Measurements from ENCODE around the gene BOC.
"Not testable (repeated sequence)": the region's sequence is repeated elsewhere in the genome, so short reads cannot be mapped to it uniquely, and the experiment has no call there.

The BOC gene, protein sequence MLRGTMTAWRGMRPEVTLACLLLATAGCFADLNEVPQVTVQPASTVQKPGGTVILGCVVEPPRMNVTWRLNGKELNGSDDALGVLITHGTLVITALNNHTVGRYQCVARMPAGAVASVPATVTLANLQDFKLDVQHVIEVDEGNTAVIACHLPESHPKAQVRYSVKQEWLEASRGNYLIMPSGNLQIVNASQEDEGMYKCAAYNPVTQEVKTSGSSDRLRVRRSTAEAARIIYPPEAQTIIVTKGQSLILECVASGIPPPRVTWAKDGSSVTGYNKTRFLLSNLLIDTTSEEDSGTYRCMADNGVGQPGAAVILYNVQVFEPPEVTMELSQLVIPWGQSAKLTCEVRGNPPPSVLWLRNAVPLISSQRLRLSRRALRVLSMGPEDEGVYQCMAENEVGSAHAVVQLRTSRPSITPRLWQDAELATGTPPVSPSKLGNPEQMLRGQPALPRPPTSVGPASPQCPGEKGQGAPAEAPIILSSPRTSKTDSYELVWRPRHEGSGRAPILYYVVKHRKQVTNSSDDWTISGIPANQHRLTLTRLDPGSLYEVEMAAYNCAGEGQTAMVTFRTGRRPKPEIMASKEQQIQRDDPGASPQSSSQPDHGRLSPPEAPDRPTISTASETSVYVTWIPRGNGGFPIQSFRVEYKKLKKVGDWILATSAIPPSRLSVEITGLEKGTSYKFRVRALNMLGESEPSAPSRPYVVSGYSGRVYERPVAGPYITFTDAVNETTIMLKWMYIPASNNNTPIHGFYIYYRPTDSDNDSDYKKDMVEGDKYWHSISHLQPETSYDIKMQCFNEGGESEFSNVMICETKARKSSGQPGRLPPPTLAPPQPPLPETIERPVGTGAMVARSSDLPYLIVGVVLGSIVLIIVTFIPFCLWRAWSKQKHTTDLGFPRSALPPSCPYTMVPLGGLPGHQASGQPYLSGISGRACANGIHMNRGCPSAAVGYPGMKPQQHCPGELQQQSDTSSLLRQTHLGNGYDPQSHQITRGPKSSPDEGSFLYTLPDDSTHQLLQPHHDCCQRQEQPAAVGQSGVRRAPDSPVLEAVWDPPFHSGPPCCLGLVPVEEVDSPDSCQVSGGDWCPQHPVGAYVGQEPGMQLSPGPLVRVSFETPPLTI

GRCh38 chr3:113211330-113212149 is at the start of gene BOC:
Gene BOC (plus strand): TSS chr3:113211557. CDS start chr3:113249803, 38,246 bp downstream.
- DNase-seq (ENCODE audit: low read depth), result no peak

- no peak for DNase-seq (ENCODE audit: low read depth)
Measured at GRCh38 chr3:113161661-113162060, 49.7 kb upstream of the BOC start.

DNA sequence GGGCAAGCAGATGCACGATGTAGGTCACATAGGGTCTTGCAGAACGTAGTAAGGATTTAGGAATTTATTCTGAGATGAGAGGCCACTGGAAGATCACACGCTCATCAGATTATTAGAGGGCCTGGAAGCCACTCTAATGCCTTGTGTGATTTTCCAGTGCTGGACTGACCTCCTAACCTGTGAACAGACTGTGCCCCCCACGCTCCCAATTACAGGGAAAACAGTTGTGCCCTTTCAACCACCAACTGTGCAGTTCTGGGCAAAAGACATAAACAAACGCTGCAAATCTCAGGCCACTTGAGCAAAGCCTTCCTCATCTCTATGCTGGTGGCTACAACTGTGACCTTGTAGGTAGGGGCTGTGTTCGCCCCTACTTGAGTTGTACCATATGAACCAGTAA is 48.2 kb upstream of the BOC start:
- DNase-seq (ENCODE audit: low read depth), result no peak

DNA sequence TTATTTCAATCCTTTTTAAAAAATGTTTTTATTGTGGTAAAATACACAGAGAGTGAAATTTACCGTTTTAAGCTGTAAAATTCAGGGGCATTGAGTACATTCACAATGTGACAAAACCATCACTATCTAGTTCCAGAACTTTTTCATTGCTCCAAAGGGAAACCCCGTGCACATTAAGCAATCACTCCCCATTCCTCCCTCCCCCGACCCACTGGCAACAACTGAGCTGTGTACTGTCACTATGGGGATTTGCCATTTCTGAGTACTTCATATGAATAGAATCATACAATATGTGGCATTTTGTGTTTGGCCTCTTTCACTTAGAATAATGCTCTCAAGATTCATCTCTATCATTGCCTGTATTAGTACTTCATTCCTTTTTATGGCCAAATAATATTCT is 45.5 kb upstream of the BOC start:
- no peak for DNase-seq (ENCODE audit: low read depth)

- no peak for DNase-seq (ENCODE audit: low read depth)
Measured at GRCh38 chr3:113166357-113166718, 45.0 kb upstream of the BOC start.

DNA sequence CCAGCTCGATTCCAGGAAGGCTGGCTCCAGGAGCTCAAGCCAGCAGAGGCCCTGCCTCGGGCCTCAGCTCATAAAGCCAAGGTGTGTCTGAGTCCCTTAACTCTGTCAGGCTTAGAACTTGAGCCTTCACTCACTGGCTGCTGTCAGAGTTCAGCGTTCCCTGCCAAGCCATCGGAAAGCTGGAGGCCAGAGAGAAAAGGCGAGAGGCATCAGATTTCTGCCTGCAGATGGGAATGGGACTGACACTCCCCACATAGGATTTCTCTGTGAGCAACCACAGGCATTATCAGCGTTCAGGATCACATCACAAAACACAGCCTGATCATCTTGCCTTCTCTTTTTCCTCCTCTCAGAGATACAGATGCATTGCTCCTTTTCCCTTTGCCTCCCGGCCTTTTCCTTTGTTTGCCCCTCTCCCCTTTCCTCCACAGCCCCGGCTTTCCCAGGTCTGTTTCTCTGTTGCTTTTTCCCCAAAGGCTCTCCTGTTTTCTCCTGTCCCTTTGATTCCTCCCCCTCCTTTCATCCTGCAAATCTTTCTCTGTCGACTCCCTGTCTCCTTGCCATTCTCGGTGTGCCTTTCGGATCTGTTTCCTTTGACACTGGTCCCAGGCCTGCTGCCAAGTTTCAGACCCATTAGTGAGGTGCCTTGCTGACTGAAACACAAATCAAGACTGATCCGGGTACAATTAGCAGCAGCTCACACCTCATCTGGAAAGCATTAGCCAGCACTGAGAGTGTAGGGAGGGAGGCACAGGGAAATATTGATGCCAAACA is 44.5 kb upstream of the BOC start:
- no peak for DNase-seq (ENCODE audit: low read depth)

GRCh38 chr3:113167825-113168801 is 43.2 kb upstream of the BOC start:
- DNase-seq (ENCODE audit: low read depth), result no peak

DNA sequence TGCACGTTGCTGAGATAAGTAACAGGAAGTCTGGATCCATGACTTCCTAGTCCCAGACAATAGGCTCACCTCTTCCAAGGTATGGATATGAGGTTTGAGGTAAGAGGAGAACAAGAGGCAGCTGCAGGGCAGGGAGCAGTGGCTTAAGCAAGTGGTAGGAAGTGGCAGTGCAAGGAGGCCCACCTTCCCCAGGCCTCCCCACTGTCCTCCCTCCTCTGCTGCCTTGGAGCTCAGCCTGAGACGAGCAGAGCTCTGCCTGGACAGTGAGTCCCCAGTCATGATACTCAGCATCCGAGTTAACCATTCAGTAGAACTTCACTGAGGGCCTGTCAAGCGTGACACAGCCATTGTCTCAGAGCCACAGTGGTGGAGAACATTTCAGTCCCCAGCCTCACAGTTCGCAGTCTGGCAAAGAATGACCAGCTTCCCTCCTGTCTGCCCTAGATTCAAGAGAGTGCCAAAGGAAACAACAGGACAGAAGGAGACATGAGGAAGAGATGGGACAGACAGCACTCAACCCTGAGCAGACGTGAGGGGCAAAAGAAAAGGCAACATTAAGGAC is 41.4 kb upstream of the BOC start:
- DNase-seq (ENCODE audit: low read depth), result no peak

- DNase-seq (ENCODE audit: low read depth), result no peak
Measured at GRCh38 chr3:113170771-113171170, 40.6 kb upstream of the BOC start.

DNA sequence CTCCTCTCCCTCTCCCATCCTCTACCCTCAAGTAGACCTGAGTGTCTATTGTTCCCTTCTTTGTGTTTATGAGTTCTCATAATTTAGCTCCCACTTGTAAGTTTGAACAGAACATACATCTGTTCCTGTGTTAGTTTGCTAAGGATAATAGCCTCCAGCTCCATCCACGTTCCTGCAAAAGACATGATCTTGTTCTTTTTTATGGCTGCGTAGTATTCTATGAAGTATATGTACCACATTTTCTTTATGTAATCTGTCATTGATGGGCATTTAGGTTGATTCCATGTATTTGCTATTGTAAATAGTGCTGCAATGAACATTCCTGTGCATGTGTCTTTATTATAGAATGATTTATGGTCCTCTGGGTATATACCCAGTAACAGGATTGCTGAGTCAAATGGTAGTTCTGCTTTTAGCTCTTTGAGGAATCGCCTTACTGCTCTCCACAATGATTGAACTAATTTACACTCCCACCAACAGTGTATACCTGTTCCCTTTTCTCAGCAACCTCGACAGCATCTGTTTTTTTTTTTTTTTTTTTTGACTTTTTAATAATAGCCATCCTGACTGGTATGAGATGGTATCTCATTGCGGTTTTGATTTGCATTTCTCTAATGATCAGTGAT is 39.6 kb upstream of the BOC start:
- not testable (repeated sequence) for DNase-seq (ENCODE audit: low read depth)

DNA sequence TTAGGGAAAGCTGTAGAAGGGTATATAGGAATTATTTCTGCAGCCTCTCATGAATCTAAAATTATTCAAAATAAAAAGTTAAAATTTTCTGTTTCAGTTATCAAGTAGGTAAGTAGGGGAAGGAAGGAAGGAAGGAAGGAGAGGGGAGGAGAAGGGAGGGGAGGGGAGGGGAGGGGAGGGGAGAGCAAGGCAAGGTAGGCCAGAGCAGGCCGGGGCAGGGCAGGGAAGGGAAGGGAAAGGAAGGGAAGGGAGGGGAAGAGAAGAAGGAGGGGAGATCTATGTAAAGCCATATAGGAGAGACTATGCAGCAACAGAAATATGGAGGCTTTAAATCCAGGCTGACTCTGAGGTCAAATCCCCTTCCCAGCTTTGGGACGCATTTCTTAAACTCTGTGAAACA is 38.3 kb upstream of the BOC start:
- DNase-seq (ENCODE audit: low read depth), result no peak

DNA sequence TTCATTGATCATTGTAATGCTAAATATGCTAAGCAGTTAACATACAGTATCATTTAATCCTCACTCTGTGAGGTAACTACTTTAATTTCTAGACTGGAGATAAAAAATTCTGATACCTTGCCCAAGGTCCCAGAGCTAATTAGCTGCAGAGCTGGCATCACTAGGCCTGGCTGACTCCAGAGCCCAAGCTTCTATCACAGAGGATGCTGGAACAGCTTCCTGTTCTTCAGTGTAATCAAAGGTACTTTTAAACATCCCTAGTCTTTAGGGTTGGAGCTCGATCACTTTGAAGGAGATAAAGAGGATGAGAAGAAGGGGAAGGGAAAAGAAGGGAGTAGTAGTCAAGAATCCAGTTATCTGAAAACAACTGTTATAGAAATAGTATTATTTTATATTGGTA is 37.1 kb upstream of the BOC start:
- DNase-seq (ENCODE audit: low read depth), result no peak

- DNase-seq (ENCODE audit: low read depth), result no peak
Measured at GRCh38 chr3:113174801-113175485, 36.4 kb upstream of the BOC start.

DNA sequence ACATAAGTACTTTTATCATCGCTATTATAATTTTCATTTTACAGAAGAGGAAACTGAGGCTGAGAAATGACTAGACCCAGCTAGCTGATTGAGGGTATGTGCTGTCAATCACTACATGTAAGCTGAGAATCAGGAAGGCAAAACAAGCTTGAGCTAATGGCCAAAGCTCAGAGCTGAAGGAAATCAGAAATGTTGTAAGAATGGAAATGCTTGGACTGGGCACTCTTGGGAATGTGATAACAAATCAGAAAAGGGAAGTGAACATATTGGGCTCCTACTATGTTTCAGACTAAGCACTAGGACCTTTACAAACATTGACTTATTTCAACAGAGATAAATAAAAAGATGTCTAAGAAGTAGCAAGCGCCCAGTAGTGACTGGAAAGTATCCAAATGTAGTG is 33.8 kb upstream of the BOC start:
- no peak for DNase-seq (ENCODE audit: low read depth)

GRCh38 chr3:113179235-113179824 is 32.0 kb upstream of the BOC start:
- no peak for DNase-seq (ENCODE audit: low read depth)

DNA sequence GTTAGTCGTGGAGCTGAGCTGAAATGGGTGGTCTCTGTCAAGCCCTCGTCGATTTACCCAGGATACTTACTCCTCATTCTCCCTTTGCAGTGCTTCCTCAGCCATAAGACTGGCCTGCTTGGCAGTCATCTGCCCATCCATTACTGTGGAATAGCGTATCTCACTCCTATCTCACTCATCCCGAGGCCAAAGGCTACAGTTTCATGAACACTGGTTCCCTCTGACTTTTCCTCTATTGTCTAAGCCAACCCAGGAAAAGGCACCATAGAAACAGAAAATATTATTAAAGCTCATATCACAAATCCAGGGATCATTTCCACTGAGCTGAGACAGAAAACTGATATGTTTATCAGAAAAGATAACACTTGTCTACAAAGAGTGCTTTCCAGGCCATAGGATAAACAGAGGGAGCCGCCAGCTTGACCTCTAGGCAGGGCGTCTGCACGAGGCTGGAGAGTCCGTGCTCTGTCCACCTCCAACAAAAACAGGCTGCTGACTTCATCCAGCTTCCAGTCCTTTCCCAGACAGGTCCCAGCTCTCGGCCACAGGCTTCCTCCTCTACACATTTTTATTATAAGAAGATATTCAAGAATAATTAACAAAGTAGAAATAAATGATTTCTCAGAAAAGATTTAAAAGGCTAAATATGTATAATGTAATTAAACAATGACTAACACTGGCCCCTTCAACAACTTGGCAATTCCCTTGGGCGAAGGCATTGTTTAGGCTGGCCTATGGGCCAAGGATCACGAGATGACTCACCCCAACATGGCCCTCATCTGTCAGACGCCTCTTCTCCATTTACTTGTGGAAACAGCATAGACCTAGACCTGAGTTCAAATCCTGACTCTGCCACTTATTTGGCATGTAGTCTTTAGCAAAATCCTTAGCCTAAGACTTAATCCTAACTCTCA is 27.4 kb upstream of the BOC start:
- DNase-seq (ENCODE audit: low read depth), result no peak

Measured in activated T-cell treated with anti-CD3 and anti-CD28 coated beads for 1 hour (primary cell).